KBM-7 (cell line): ENCODE results near the gene MYO1D.

Source experiments
- DNase-seq: peaks from one replicate; pipeline ENCODE4 v3.0.0-alpha.2; 2015
- in situ Hi-C: fragments of 300-500 bp; cut with MboI; formaldehyde crosslinking; loops from 2 replicates; pipeline ENCODE4 v1.14.3; 2020; ENCODE audit warnings: low sequenced_read_pairs, low pct_unique_long_range_greater_than_20kb, mixed read lengths

Gene MYO1D

GRCh38 chr17:32621612-32622312 is 255.2 kb downstream of the MYO1D start:
- in situ Hi-C loops: no loop called here
- DNase-seq: peak; percentile 4

DNA sequence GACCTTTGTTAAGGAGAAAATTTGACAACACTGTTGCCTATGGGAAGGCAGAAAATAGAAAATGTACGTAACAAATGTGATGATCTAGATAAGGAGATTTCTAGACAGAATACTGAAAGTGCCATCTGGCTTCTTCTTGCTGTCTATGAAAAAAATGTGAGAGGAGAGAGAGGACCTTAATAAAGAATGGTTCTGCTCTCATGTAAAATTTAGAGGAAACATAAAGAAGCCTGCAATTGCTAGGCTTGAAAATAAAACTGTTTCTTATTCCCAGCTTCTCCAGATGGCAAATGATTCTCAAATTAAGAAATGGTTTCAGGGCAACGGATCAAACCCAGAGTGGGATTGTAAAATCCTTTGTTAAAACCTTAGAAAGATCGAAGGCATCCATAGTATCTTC is 261.6 kb downstream of the MYO1D start:
- no peak for DNase-seq
- in situ Hi-C loops: no loop called here

DNA sequence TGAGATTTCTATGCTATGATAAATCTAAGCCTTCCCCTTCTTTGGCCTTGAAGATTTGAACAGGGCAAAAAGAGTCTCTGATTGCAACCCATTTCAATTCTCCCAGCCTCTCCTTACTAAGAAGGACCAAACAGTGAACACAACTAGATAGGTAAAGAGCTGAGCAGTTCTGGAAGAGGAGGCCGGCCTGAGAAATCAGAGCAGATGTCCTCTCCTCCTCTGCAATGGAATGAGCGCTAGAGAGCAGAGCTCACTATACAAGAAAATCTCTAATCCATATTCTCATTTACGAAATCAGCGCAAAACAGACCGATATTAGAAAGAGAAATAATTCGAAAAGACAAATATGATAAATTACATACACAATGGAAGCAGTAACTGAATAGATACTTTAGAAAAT is 266.0 kb downstream of the MYO1D start:
- DNase-seq: no peak
- in situ Hi-C loops: no loop called here

DNA sequence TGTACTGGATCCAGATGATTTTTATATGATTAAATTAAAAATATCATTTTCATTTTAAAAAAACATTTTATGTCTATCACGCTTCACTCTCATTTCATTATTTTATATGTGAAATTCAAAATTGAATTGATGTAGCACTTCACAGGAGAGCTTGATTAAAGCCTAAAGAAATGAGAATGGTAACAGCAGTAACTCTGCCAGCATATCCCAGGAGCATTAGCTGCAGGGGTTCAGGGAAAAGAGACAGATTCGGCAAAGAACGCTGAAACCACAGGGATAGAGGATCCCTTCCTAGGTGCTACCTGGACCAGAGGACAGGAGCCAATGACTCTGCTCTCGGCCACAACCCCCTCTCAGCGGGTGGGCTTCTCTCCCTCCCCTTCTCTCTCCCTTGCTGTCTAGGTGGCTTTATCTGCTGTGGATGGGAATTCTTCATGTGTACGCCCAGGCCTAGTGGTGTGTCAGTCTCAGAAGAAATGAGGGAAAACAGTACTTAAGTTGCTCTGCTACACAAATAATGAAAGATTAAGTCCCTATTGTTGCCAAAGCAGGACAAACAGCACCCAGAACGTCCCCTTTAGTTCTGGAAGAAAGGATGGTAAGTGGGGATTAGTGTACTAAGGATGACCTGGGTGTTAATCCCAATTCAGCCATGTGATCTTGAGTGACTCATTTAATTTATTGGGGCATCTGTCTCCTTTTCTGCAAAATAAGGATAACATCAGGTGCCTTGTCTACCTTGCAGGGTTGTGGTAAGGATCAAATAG is 266.9 kb downstream of the MYO1D start:
- in situ Hi-C loops: no loop called here
- no peak for DNase-seq

GRCh38 chr17:32609085-32609484 is 267.8 kb downstream of the MYO1D start:
- DNase-seq: peak; percentile 78
- in situ Hi-C loops: no loop called here

GRCh38 chr17:32608267-32608666 is 268.7 kb downstream of the MYO1D start:
- DNase-seq: no peak
- in situ Hi-C loops: no loop called here

GRCh38 chr17:32604966-32605365 is 272.0 kb downstream of the MYO1D start:
- in situ Hi-C loops: no loop called here
- no peak for DNase-seq

DNA sequence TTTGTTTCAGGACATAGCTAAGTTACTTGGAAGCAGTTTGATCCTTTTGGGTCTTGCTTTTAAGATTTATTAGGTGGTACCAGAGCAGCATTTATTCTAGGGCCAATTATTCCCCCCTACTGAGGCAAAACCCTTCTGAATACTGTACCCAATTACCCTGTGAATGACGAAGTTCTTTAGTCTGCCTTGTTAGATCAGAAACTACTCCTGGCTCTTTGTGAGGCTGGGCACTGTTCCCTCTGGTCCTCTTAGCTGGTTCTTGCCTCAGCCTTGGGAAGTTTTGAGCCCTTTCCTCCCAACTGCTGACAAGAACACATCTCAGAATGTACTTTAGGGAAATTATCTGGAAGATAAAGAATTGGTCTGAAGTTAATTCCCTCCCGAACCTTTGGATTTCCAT is 274.5 kb downstream of the MYO1D start:
- DNase-seq: no peak
- in situ Hi-C loops: no loop called here

- no peak for DNase-seq
- in situ Hi-C loops: no loop called here
These were observed 275.1 kb downstream of the MYO1D start for GRCh38 chr17:32601866-32602265.

DNA sequence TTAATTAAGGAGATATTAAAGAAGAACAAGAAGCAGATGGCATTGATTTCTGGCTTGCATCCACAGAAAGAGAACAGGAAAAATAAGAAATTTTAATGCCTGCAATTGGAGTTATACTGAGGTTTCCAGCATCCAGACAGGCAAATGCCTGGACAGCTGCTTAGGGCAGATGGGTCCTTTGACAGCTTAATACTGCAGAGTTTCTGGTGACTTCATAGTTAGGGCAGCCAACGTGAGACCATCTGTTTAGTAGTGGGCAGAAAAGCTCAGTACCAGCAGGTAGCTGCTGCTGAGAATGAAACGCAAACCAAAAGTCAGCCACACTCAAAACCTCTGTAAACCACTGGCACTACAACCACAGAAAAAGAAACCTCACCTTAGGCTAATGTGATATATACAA is 280.3 kb downstream of the MYO1D start:
- in situ Hi-C loops: no loop called here
- DNase-seq: no peak

- in situ Hi-C loops: no loop called here
- no peak for DNase-seq
These were observed 280.7 kb downstream of the MYO1D start for GRCh38 chr17:32596206-32596605.

- no peak for DNase-seq
- in situ Hi-C loops: no loop called here
These were observed 283.9 kb downstream of the MYO1D start for GRCh38 chr17:32593003-32593402.

- in situ Hi-C loops: no loop called here
- no peak for DNase-seq
These were observed 285.5 kb downstream of the MYO1D start for GRCh38 chr17:32591405-32591804.

GRCh38 chr17:32590974-32591373 is 285.9 kb downstream of the MYO1D start:
- DNase-seq: no peak
- in situ Hi-C loops: no loop called here

DNA sequence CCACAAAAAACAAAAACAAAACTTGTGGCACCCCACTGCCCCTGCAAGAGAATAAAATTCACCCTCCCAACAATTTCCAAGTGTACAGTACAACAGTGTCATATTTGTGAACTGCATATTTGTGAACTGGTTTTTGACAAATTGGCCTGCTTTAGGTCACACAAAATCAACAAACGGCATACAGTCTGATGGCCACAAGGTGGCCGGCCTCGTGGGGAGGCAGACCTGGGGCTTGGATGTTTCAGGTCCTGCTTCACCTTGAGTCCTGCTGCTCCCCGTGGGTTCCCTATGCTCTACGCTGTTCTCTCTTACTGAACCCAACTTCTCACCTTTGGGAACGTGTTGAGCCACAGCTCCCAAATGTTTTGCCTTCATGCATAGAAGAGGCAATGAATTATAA is 287.9 kb downstream of the MYO1D start:
- no peak for DNase-seq
- in situ Hi-C loops: no loop called here

DNA sequence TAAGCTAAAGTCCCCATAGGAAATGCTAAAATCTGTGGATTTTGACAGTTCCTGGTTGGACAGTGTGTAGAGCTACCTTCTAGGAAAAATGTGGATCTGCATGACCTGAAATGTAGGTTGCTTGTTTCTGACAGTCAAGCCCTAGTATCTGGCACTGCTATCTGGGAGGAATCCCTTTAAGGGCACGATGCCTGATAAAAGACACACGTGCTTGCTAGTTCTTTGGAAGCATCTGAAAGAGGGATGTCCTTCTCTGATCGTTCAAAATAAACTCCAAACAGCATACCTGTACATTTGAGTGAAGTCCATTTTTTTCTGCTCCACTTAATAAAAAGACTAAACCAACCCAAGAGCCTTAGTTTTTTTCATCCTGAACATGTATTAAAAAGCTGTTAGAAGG is 288.8 kb downstream of the MYO1D start:
- no peak for DNase-seq
- in situ Hi-C loops: no loop called here

DNA sequence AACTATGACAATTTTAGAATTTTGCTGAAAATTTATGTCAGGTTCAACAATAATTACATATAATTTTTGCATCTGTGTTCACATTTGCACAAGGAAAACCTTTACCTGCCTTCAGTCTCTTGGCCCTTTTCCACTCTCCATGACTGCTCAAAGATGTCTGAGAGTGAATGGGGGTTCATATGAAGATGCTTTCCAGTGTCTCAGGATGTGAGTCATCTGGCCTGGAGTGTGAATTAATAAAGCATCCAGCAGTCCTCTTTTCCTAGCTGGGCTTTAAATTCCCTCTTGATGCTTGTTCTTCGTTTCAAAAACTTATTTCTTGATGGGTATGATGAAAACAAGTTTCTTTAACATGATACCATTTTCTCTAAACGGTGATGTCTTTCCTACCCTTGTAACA is 290.3 kb downstream of the MYO1D start:
- in situ Hi-C loops: no loop called here
- DNase-seq: no peak

GRCh38 chr17:32584792-32585191 is 292.1 kb downstream of the MYO1D start:
- no peak for DNase-seq
- in situ Hi-C loops: no loop called here

DNA sequence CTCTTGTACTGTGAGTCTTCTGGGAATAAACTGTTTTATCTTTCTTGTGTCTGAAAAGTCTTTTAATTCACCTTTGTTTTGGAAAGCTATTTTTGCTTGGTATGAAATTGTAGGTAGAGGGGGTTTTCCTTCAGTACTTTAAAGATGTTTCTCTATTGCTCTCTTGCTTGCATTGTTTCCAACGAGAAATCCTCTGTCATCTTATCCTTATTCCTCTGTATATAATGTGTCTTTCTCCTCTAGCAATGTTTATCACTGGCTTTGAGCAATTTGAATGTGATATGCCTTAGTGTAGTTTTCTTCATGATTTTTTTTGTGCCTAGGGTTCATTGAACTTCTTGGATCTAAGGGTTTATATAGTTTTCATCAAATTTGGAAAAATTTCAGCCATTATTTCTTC is 293.9 kb downstream of the MYO1D start:
- no peak for DNase-seq
- in situ Hi-C loops: no loop called here

- peak; percentile 29 for DNase-seq
- in situ Hi-C loops: no loop called here
These were observed 301.1 kb downstream of the MYO1D start for GRCh38 chr17:32575852-32576251.

GRCh38 chr17:32570081-32570396 is 306.9 kb downstream of the MYO1D start:
- no peak for DNase-seq
- in situ Hi-C loops: no loop called here
